Measurements from ENCODE around the gene SLC35B4. TPM values are rescaled to one million over a fixed set of nuclear protein-coding genes. Genes with fewer than 3 reads are reported as not detected.

The SLC35B4 gene
- total RNA-seq, 1 donor from 2014 or later: 25.4 TPM

- no peak overlapping the region for H3K4me3 Mint-ChIP-seq
- H3K4me1 Mint-ChIP-seq: peaks cover 32% of the 10 kb centered on the region
- peaks cover 2% of the 10 kb centered on the region for H3K27me3 Mint-ChIP-seq (ENCODE audit: low read depth)
- no peaks in the 10 kb centered on the region for H3K9me3 Mint-ChIP-seq
- no peak for DNase-seq (ENCODE audit: low spot score in 2 of 2, unreplicated experiment in 2 of 2)
- TF ChIP-seq CTCF (IDR thresholded peaks at IDR 0.05; ENCODE audit: unreplicated experiment): no peak
- H3K27ac Mint-ChIP-seq: peak overlapping the region; percentile 84
- peaks cover 18% of the 10 kb centered on the region for H3K36me3 Mint-ChIP-seq
Measured at GRCh38 chr7:134290286-134290685, 26.4 kb downstream of the SLC35B4 start.

- Mint-ChIP-seq H3K27me3 (ENCODE audit: low read depth) (peaks cover 5% of the 10 kb centered on the region), H3K36me3 (peaks cover 14% of the 10 kb centered on the region), H3K4me3 (no peak overlapping the region), H3K9me3 (no peaks in the 10 kb centered on the region), H3K27ac (peak overlapping the region; percentile 84), H3K4me1 (peaks cover 32% of the 10 kb centered on the region)
- TF ChIP-seq CTCF (IDR thresholded peaks at IDR 0.05; ENCODE audit: unreplicated experiment): no peak
- DNase-seq (ENCODE audit: low spot score in 2 of 2, unreplicated experiment in 2 of 2): no peak
Measured at GRCh38 chr7:134289841-134290240, 26.9 kb downstream of the SLC35B4 start.

- no peak for TF ChIP-seq CTCF (IDR thresholded peaks at IDR 0.05; ENCODE audit: unreplicated experiment)
- H3K36me3 Mint-ChIP-seq: peaks cover 10% of the 10 kb centered on the region
- H3K27ac Mint-ChIP-seq: peak overlapping the region; percentile 36
- H3K4me3 Mint-ChIP-seq: no peak overlapping the region
- no peak for DNase-seq (ENCODE audit: low spot score in 2 of 2, unreplicated experiment in 2 of 2)
- peaks cover 9% of the 10 kb centered on the region for H3K27me3 Mint-ChIP-seq (ENCODE audit: low read depth)
- H3K4me1 Mint-ChIP-seq: peaks cover 32% of the 10 kb centered on the region
- H3K9me3 Mint-ChIP-seq: no peaks in the 10 kb centered on the region
Measured at GRCh38 chr7:134289423-134289822, 27.3 kb downstream of the SLC35B4 start.

- H3K4me1 Mint-ChIP-seq: peaks cover 32% of the 10 kb centered on the region
- peaks cover 16% of the 10 kb centered on the region for H3K27me3 Mint-ChIP-seq (ENCODE audit: low read depth)
- H3K9me3 Mint-ChIP-seq: no peaks in the 10 kb centered on the region
- peak overlapping the region; percentile 41 for H3K27ac Mint-ChIP-seq
- H3K36me3 Mint-ChIP-seq: no peaks in the 10 kb centered on the region
- no peak for DNase-seq (ENCODE audit: low spot score in 2 of 2, unreplicated experiment in 2 of 2)
- no peak overlapping the region for H3K4me3 Mint-ChIP-seq
- TF ChIP-seq CTCF (IDR thresholded peaks at IDR 0.05; ENCODE audit: unreplicated experiment): no peak
Measured at GRCh38 chr7:134287916-134288659, 28.6 kb downstream of the SLC35B4 start.

GRCh38 chr7:134284952-134285351 lies 31.8 kb downstream of the SLC35B4 start:
- Mint-ChIP-seq H3K9me3 (no peaks in the 10 kb centered on the region), H3K36me3 (no peaks in the 10 kb centered on the region), H3K4me1 (peaks cover 26% of the 10 kb centered on the region), H3K27ac (no peak overlapping the region), H3K4me3 (no peak overlapping the region), H3K27me3 (ENCODE audit: low read depth) (peaks cover 27% of the 10 kb centered on the region)
- DNase-seq (ENCODE audit: low spot score in 2 of 2, unreplicated experiment in 2 of 2): no peak
- TF ChIP-seq CTCF (IDR thresholded peaks at IDR 0.05; ENCODE audit: unreplicated experiment): no peak

Data from mesothelial cell of epicardium (in vitro differentiated cells).